ENCODE data around the gene ZNRF4.

ZNRF4 gene

DNA sequence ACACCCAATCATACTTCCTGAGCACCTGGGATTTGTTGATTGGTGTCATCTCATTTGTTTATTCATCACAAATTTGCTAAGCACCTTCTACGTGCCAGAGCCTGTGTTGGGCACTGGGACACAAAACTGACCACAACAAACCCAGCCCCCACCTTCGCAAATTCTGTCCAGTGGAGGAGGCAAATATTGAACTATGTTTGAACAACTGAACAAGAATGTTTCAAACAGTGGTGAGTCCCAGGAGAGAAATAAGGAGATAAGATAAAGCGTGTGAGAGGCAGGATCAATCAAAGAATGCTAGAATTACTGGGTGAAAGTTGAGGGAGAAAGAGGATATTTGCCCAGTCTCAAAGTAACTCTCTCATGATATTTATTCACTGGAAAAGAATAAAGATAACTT is 8.7 kb downstream of the ZNRF4 start:
- H3K4me2 ChIP-seq (ENCODE audit: low read length): no peak overlapping the region
- TF ChIP-seq EZH2phosphoT487 (IDR thresholded peaks at IDR 0.05; ENCODE audit: low read depth) (no peak), CTCF (IDR thresholded peaks at IDR 0.05; ENCODE audit: low read depth, low read length) (no peak)
- no peaks in the 10 kb centered on the region for H3K4me1 ChIP-seq (ENCODE audit: low read length)
- no peak overlapping the region for H3K9ac ChIP-seq (ENCODE audit: low read length)
- no peaks in the 10 kb centered on the region for H3K36me3 ChIP-seq (replicated peaks; ENCODE audit: low read depth, low read length)
- no peaks in the 10 kb centered on the region for H4K20me1 ChIP-seq (ENCODE audit: insufficient read depth, low read length)
- H3K4me3 ChIP-seq (ENCODE audit: low read length): no peak overlapping the region
- no peaks in the 10 kb centered on the region for H3K79me2 ChIP-seq (ENCODE audit: low read length)
- H3K27me3 ChIP-seq (ENCODE audit: low read depth, low read length): no peaks in the 10 kb centered on the region
- no peaks in the 10 kb centered on the region for H3K9me3 ChIP-seq (ENCODE audit: insufficient read depth, low read length)
- no peak overlapping the region for H2AFZ ChIP-seq (ENCODE audit: low read depth, low read length)
- H3K27ac ChIP-seq (ENCODE audit: low read length): no peak overlapping the region

DNA sequence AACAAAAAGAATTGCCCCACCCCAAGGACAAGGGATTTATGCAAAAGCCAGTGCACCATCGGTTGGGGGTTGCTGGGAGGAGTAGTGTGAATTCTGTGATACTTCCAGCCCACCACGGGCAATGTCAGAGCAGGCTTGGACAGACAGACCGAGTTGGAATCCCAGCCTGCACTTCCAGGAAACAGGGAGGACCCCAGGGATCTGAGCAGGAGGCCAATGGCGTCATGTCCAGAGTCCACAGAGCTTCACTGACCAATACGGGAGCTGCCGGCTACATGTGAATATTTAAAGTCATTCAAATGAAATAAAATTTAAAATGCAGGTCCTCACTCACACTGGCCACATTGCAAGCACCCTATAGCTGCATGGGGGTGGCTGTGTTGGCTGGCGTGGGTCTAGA is 10.9 kb downstream of the ZNRF4 start:
- H2AFZ ChIP-seq (ENCODE audit: low read depth, low read length): no peak overlapping the region
- H3K9ac ChIP-seq (ENCODE audit: low read length): no peak overlapping the region
- no peak overlapping the region for H3K27ac ChIP-seq (ENCODE audit: low read length)
- no peaks in the 10 kb centered on the region for H3K36me3 ChIP-seq (replicated peaks; ENCODE audit: low read depth, low read length)
- no peaks in the 10 kb centered on the region for H3K79me2 ChIP-seq (ENCODE audit: low read length)
- H3K4me3 ChIP-seq (ENCODE audit: low read length): no peak overlapping the region
- no peaks in the 10 kb centered on the region for H3K27me3 ChIP-seq (ENCODE audit: low read depth, low read length)
- no peaks in the 10 kb centered on the region for H3K4me1 ChIP-seq (ENCODE audit: low read length)
- H3K4me2 ChIP-seq (ENCODE audit: low read length): no peak overlapping the region
- TF ChIP-seq CTCF (IDR thresholded peaks at IDR 0.05; ENCODE audit: low read depth, low read length) (no peak), EZH2phosphoT487 (IDR thresholded peaks at IDR 0.05; ENCODE audit: low read depth) (no peak)
- no peaks in the 10 kb centered on the region for H3K9me3 ChIP-seq (ENCODE audit: insufficient read depth, low read length)
- no peaks in the 10 kb centered on the region for H4K20me1 ChIP-seq (ENCODE audit: insufficient read depth, low read length)

- no peaks in the 10 kb centered on the region for H3K36me3 ChIP-seq (replicated peaks; ENCODE audit: low read depth, low read length)
- no peak overlapping the region for H2AFZ ChIP-seq (ENCODE audit: low read depth, low read length)
- no peak overlapping the region for H3K4me2 ChIP-seq (ENCODE audit: low read length)
- H3K27ac ChIP-seq (ENCODE audit: low read length): no peak overlapping the region
- no peaks in the 10 kb centered on the region for H3K9me3 ChIP-seq (ENCODE audit: insufficient read depth, low read length)
- TF ChIP-seq CTCF (IDR thresholded peaks at IDR 0.05; ENCODE audit: low read depth, low read length): no peak
- TF ChIP-seq EZH2phosphoT487 (IDR thresholded peaks at IDR 0.05; ENCODE audit: low read depth): no peak
- no peaks in the 10 kb centered on the region for H3K27me3 ChIP-seq (ENCODE audit: low read depth, low read length)
- H3K4me1 ChIP-seq (ENCODE audit: low read length): no peaks in the 10 kb centered on the region
- no peaks in the 10 kb centered on the region for H3K79me2 ChIP-seq (ENCODE audit: low read length)
- no peak overlapping the region for H3K9ac ChIP-seq (ENCODE audit: low read length)
- H3K4me3 ChIP-seq (ENCODE audit: low read length): no peak overlapping the region
- no peaks in the 10 kb centered on the region for H4K20me1 ChIP-seq (ENCODE audit: insufficient read depth, low read length)
Observed at GRCh38 chr19:5466814-5467291, 11.6 kb downstream of the ZNRF4 start.

DNA sequence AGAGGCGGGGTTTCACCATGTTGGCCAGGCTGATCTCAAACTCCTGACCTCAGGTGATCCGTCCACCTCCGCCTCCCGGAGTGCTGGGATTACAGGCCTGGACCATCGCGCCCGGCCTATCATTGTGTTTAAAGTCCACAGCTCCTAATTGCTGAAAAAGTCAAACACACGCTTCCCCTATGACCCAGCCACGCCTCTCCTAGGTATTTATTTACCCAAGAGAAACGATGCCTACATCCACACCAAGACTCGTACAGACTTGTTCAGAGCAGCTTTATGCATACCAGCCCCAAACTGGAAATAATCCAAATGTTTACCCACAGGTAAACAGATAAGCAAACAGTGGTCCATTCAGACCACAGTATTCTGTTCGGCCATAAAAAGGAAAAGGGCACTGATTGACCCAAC is 15.1 kb downstream of the ZNRF4 start:
- Histone ChIP-seq H3K9ac (ENCODE audit: low read length) (no peak overlapping the region), H3K79me2 (ENCODE audit: low read length) (no peaks in the 10 kb centered on the region), H3K4me1 (ENCODE audit: low read length) (no peaks in the 10 kb centered on the region), H3K4me2 (ENCODE audit: low read length) (no peak overlapping the region), H2AFZ (ENCODE audit: low read depth, low read length) (no peak overlapping the region), H3K36me3 (replicated peaks; ENCODE audit: low read depth, low read length) (no peaks in the 10 kb centered on the region), H3K4me3 (ENCODE audit: low read length) (no peak overlapping the region), H4K20me1 (ENCODE audit: insufficient read depth, low read length) (no peaks in the 10 kb centered on the region), H3K27ac (ENCODE audit: low read length) (no peak overlapping the region), H3K9me3 (ENCODE audit: insufficient read depth, low read length) (no peaks in the 10 kb centered on the region), H3K27me3 (ENCODE audit: low read depth, low read length) (no peaks in the 10 kb centered on the region)
- TF ChIP-seq CTCF (IDR thresholded peaks at IDR 0.05; ENCODE audit: low read depth, low read length) (no peak), EZH2phosphoT487 (IDR thresholded peaks at IDR 0.05; ENCODE audit: low read depth) (no peak)

Data from OCI-LY3 (cell line).